ENCODE results near the gene PTPN14. TPM values are rescaled to one million over a fixed set of nuclear protein-coding genes. Genes with fewer than 3 reads are reported as not detected.

Gene PTPN14
- total and polyA plus RNA-seq, 2 experiments from 2014 or later, result 18.7 to 70.2 TPM

DNA sequence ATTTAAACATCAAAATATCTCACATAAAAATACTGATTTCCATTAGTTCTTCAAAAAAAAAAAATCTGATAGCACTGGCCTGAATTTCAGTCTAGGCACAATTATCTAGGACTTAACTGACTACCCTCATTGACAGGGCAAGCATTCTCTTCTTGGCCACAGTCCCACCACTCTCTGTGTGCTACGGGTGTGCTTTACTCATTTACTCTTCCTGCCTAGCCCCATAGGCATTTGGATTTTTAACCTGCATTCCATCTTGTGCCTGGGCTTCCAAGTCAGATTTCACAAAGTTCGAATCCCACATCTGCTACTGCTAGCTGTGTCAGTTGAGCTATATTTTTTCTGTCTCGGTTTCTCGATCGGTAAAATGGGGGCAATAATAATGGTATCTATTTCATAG, 38.0 kb downstream of the PTPN14 start:
- H3K27me3 Mint-ChIP-seq (ENCODE audit: insufficient read depth, low read depth, poor library complexity), result peaks cover 32% of the 10 kb centered on the region
- Histone ChIP-seq H3K4me1 (ENCODE audit: insufficient read depth) (peaks cover 34% of the 10 kb centered on the region), H3K79me2 (replicated peaks; ENCODE audit: insufficient read depth) (peaks cover 98% of the 10 kb centered on the region), H3K4me2 (peak overlapping the region; percentile 67; the same call in 1 of the 2 replicates), H3K36me3 (ENCODE audit: insufficient read depth) (0 out of 2 replicates have a peak, but pooled peaks cover 18% of the 10 kb centered on the region), H3K27ac (ENCODE audit: low read depth) (no peak overlapping the region), H3K4me3 (no peak overlapping the region), H3F3A (replicated peaks; ENCODE audit: low read depth) (no peaks in the 10 kb centered on the region), H3K9me2 (ENCODE audit: insufficient read depth) (0 out of 2 replicates have a peak, but pooled peaks cover 5% of the 10 kb centered on the region), H3K27me3 (ENCODE audit: insufficient read depth) (no peaks in the 10 kb centered on the region), H2AFZ (no peak overlapping the region), H4K20me1 (replicated peaks; ENCODE audit: insufficient read depth) (peaks cover 41% of the 10 kb centered on the region)
- H3K9me3 Mint-ChIP-seq, result peaks cover 32% of the 10 kb centered on the region
- peaks cover 30% of the 10 kb centered on the region for H3K4me1 Mint-ChIP-seq
- H3K27ac Mint-ChIP-seq, result no peak overlapping the region
- TF ChIP-seq EZH2 (IDR thresholded peaks at IDR 0.05; ENCODE audit: low read depth, unreplicated experiment) (no peak), STAT1 (IDR thresholded peaks at IDR 0.05; ENCODE audit: unreplicated experiment) (no peak), CREB1 (CRISPR knock-in tag; IDR thresholded peaks at IDR 0.05; ENCODE audit: low read depth) (no peak), EZH2phosphoT487 (IDR thresholded peaks at IDR 0.05; ENCODE audit: unreplicated experiment) (no peak), NANOG (IDR thresholded peaks at IDR 0.05; ENCODE audit: borderline replicate concordance) (no peak), JUNB (IDR thresholded peaks at IDR 0.05; ENCODE audit: unreplicated experiment) (no peak), ZNF114 (CRISPR knock-in tag; IDR thresholded peaks at IDR 0.05) (no peak), POLR2AphosphoS5 (IDR thresholded peaks at IDR 0.05; ENCODE audit: low read depth) (no peak), ZNF331 (CRISPR knock-in tag; IDR thresholded peaks at IDR 0.05; ENCODE audit: low read depth) (no peak)
- TF ChIP-seq, protein P1, sequence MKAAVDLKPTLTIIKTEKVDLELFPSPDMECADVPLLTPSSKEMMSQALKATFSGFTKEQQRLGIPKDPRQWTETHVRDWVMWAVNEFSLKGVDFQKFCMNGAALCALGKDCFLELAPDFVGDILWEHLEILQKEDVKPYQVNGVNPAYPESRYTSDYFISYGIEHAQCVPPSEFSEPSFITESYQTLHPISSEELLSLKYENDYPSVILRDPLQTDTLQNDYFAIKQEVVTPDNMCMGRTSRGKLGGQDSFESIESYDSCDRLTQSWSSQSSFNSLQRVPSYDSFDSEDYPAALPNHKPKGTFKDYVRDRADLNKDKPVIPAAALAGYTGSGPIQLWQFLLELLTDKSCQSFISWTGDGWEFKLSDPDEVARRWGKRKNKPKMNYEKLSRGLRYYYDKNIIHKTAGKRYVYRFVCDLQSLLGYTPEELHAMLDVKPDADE (IDR thresholded peaks at IDR 0.05), result no peak
- TF ChIP-seq, protein P2, sequence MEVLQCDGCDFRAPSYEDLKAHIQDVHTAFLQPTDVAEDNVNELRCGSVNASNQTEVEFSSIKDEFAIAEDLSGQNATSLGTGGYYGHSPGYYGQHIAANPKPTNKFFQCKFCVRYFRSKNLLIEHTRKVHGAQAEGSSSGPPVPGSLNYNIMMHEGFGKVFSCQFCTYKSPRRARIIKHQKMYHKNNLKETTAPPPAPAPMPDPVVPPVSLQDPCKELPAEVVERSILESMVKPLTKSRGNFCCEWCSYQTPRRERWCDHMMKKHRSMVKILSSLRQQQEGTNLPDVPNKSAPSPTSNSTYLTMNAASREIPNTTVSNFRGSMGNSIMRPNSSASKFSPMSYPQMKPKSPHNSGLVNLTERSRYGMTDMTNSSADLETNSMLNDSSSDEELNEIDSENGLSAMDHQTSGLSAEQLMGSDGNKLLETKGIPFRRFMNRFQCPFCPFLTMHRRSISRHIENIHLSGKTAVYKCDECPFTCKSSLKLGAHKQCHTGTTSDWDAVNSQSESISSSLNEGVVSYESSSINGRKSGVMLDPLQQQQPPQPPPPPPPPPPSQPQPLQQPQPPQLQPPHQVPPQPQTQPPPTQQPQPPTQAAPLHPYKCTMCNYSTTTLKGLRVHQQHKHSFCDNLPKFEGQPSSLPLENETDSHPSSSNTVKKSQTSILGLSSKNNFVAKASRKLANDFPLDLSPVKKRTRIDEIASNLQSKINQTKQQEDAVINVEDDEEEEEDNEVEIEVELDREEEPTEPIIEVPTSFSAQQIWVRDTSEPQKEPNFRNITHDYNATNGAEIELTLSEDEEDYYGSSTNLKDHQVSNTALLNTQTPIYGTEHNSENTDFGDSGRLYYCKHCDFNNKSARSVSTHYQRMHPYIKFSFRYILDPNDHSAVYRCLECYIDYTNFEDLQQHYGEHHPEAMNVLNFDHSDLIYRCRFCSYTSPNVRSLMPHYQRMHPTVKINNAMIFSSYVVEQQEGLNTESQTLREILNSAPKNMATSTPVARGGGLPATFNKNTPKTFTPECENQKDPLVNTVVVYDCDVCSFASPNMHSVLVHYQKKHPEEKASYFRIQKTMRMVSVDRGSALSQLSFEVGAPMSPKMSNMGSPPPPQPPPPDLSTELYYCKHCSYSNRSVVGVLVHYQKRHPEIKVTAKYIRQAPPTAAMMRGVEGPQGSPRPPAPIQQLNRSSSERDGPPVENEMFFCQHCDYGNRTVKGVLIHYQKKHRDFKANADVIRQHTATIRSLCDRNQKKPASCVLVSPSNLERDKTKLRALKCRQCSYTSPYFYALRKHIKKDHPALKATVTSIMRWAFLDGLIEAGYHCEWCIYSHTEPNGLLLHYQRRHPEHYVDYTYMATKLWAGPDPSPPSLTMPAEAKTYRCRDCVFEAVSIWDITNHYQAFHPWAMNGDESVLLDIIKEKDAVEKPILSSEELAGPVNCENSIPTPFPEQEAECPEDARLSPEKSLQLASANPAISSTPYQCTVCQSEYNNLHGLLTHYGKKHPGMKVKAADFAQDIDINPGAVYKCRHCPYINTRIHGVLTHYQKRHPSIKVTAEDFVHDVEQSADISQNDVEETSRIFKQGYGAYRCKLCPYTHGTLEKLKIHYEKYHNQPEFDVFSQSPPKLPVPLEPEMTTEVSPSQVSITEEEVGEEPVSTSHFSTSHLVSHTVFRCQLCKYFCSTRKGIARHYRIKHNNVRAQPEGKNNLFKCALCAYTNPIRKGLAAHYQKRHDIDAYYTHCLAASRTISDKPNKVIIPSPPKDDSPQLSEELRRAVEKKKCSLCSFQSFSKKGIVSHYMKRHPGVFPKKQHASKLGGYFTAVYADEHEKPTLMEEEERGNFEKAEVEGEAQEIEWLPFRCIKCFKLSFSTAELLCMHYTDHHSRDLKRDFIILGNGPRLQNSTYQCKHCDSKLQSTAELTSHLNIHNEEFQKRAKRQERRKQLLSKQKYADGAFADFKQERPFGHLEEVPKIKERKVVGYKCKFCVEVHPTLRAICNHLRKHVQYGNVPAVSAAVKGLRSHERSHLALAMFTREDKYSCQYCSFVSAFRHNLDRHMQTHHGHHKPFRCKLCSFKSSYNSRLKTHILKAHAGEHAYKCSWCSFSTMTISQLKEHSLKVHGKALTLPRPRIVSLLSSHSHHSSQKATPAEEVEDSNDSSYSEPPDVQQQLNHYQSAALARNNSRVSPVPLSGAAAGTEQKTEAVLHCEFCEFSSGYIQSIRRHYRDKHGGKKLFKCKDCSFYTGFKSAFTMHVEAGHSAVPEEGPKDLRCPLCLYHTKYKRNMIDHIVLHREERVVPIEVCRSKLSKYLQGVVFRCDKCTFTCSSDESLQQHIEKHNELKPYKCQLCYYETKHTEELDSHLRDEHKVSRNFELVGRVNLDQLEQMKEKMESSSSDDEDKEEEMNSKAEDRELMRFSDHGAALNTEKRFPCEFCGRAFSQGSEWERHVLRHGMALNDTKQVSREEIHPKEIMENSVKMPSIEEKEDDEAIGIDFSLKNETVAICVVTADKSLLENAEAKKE (CRISPR knock-in tag; IDR thresholded peaks at IDR 0.05), result no peak
- TF ChIP-seq, protein P3, sequence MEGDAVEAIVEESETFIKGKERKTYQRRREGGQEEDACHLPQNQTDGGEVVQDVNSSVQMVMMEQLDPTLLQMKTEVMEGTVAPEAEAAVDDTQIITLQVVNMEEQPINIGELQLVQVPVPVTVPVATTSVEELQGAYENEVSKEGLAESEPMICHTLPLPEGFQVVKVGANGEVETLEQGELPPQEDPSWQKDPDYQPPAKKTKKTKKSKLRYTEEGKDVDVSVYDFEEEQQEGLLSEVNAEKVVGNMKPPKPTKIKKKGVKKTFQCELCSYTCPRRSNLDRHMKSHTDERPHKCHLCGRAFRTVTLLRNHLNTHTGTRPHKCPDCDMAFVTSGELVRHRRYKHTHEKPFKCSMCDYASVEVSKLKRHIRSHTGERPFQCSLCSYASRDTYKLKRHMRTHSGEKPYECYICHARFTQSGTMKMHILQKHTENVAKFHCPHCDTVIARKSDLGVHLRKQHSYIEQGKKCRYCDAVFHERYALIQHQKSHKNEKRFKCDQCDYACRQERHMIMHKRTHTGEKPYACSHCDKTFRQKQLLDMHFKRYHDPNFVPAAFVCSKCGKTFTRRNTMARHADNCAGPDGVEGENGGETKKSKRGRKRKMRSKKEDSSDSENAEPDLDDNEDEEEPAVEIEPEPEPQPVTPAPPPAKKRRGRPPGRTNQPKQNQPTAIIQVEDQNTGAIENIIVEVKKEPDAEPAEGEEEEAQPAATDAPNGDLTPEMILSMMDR (conservative IDR thresholded peaks at IDR 0.05; ENCODE audit: low read depth in 2 of 2), result no peak
- TF ChIP-seq, protein P4, sequence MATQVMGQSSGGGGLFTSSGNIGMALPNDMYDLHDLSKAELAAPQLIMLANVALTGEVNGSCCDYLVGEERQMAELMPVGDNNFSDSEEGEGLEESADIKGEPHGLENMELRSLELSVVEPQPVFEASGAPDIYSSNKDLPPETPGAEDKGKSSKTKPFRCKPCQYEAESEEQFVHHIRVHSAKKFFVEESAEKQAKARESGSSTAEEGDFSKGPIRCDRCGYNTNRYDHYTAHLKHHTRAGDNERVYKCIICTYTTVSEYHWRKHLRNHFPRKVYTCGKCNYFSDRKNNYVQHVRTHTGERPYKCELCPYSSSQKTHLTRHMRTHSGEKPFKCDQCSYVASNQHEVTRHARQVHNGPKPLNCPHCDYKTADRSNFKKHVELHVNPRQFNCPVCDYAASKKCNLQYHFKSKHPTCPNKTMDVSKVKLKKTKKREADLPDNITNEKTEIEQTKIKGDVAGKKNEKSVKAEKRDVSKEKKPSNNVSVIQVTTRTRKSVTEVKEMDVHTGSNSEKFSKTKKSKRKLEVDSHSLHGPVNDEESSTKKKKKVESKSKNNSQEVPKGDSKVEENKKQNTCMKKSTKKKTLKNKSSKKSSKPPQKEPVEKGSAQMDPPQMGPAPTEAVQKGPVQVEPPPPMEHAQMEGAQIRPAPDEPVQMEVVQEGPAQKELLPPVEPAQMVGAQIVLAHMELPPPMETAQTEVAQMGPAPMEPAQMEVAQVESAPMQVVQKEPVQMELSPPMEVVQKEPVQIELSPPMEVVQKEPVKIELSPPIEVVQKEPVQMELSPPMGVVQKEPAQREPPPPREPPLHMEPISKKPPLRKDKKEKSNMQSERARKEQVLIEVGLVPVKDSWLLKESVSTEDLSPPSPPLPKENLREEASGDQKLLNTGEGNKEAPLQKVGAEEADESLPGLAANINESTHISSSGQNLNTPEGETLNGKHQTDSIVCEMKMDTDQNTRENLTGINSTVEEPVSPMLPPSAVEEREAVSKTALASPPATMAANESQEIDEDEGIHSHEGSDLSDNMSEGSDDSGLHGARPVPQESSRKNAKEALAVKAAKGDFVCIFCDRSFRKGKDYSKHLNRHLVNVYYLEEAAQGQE (IDR thresholded peaks at IDR 0.05; ENCODE audit: unreplicated experiment), result no peak
- DNase-seq (ENCODE audit: low spot score) (no peak), ATAC-seq (peak; percentile 14; the same call in 1 of the 3 replicates)
- no peak overlapping the region for H3K4me3 Mint-ChIP-seq
- peaks cover 38% of the 10 kb centered on the region for H3K36me3 Mint-ChIP-seq (ENCODE audit: low read depth)

All from GM23338 (cell line).